Tibial nerve (tissue), 3 donors: ENCODE measurements around the gene RNU1-2.

Experiments
- POLR2A ChIP-seq, 2 donors: fragments of 450-650 bp; IDR thresholded peaks; one replicate each; pipeline ENCODE4 v1.6.1; 2017; ENCODE audit warnings: antibody characterized with exemption in 2 of 2, mild to moderate bottlenecking in 2 of 2, moderate library complexity in 2 of 2
- TF ChIP-seq, protein P1 (sequence below), 5 experiments: fragments of 200-600 bp in 3 of 5; fragments of 450-650 bp in 2 of 5; sonication (generic) in 3 of 5; IDR thresholded peaks; one replicate each; pipeline ENCODE4 v1.5.1; 2016 to 2019; ENCODE audit warnings: antibody characterized with exemption in 5 of 5, mild to moderate bottlenecking in 3 of 5, moderate library complexity in 2 of 5

- TF ChIP-seq POLR2A (IDR thresholded peaks at IDR 0.05), result no peak
- TF ChIP-seq, protein P1, sequence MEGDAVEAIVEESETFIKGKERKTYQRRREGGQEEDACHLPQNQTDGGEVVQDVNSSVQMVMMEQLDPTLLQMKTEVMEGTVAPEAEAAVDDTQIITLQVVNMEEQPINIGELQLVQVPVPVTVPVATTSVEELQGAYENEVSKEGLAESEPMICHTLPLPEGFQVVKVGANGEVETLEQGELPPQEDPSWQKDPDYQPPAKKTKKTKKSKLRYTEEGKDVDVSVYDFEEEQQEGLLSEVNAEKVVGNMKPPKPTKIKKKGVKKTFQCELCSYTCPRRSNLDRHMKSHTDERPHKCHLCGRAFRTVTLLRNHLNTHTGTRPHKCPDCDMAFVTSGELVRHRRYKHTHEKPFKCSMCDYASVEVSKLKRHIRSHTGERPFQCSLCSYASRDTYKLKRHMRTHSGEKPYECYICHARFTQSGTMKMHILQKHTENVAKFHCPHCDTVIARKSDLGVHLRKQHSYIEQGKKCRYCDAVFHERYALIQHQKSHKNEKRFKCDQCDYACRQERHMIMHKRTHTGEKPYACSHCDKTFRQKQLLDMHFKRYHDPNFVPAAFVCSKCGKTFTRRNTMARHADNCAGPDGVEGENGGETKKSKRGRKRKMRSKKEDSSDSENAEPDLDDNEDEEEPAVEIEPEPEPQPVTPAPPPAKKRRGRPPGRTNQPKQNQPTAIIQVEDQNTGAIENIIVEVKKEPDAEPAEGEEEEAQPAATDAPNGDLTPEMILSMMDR (IDR thresholded peaks at IDR 0.05), result no peak
Measured at GRCh38 chr1:16903458-16903796, 7.6 kb downstream of the RNU1-2 start.
